Measurements from ENCODE around the gene MAG. TPM values are rescaled to one million over a fixed set of nuclear protein-coding genes. Genes with fewer than 3 reads are reported as not detected.

Gene MAG
- total and polyA plus RNA-seq, 10 of the 15 experiments (the other 5 are each of a cell fraction or from before 2014, with no cell fraction given), result 0.03 to 0.82 (median 0.17) TPM; not detected in 2

DNA sequence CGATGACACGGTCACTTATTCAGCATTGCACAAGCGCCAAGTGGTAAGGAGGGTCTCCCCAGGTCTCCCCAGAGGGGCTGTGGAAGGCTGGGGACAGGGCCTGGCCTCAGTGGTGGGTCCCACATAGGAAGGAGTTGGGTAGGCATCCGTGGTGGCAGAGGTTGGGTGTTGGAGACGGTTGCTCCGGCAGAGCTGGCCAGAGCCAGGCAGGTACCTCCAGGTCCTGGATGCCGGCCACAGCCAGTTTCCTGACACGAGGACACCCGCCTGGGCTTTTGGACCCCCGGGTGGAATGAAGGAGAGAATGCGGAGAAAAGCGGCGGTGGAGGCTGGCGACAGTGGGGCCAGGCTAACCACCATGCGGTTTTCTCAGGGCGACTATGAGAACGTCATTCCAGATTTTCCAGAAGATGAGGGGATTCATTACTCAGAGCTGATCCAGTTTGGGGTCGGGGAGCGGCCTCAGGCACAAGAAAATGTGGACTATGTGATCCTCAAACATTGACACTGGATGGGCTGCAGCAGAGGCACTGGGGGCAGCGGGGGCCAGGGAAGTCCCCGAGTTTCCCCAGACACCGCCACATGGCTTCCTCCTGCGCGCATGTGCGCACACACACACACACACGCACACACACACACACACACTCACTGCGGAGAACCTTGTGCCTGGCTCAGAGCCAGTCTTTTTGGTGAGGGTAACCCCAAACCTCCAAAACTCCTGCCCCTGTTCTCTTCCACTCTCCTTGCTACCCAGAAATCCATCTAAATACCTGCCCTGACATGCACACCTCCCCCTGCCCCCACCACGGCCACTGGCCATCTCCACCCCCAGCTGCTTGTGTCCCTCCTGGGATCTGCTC, 54.5 kb downstream of the MAG start (continued):
- TF ChIP-seq, protein P1, sequence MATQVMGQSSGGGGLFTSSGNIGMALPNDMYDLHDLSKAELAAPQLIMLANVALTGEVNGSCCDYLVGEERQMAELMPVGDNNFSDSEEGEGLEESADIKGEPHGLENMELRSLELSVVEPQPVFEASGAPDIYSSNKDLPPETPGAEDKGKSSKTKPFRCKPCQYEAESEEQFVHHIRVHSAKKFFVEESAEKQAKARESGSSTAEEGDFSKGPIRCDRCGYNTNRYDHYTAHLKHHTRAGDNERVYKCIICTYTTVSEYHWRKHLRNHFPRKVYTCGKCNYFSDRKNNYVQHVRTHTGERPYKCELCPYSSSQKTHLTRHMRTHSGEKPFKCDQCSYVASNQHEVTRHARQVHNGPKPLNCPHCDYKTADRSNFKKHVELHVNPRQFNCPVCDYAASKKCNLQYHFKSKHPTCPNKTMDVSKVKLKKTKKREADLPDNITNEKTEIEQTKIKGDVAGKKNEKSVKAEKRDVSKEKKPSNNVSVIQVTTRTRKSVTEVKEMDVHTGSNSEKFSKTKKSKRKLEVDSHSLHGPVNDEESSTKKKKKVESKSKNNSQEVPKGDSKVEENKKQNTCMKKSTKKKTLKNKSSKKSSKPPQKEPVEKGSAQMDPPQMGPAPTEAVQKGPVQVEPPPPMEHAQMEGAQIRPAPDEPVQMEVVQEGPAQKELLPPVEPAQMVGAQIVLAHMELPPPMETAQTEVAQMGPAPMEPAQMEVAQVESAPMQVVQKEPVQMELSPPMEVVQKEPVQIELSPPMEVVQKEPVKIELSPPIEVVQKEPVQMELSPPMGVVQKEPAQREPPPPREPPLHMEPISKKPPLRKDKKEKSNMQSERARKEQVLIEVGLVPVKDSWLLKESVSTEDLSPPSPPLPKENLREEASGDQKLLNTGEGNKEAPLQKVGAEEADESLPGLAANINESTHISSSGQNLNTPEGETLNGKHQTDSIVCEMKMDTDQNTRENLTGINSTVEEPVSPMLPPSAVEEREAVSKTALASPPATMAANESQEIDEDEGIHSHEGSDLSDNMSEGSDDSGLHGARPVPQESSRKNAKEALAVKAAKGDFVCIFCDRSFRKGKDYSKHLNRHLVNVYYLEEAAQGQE (IDR thresholded peaks at IDR 0.05; ENCODE audit: low read depth, low read length), result no peak
- TF ChIP-seq FOXK2 (IDR thresholded peaks at IDR 0.05) (no peak), YY1 (IDR thresholded peaks at IDR 0.05; ENCODE audit: low read depth, low read length) (peak; percentile 50; the same call in 1 of the 2 replicates), BCL11A (IDR thresholded peaks at IDR 0.05; ENCODE audit: low read depth, low read length) (peak; percentile 47; the same call in 1 of the 2 replicates), CHD1 (IDR thresholded peaks at IDR 0.05; ENCODE audit: low read depth, low read length) (no peak), BACH1 (IDR thresholded peaks at IDR 0.05; ENCODE audit: borderline replicate concordance) (peak; percentile 75), HDGF (IDR thresholded peaks at IDR 0.05) (peak; percentile 93), POU2F2 (IDR thresholded peaks at IDR 0.05; ENCODE audit: borderline replicate concordance, low read depth, low read length) (peak; percentile 87; the same call in 2 of the 3 replicates), BMI1 (IDR thresholded peaks at IDR 0.05; ENCODE audit: borderline replicate concordance) (peak; percentile 71), CBX3 (IDR thresholded peaks at IDR 0.05; ENCODE audit: borderline replicate concordance, low read depth) (no peak), EZH2 (IDR thresholded peaks at IDR 0.05; ENCODE audit: borderline replicate concordance, control insufficient read depth, low read depth, low read length) (no peak), WRNIP1 (IDR thresholded peaks at IDR 0.05; ENCODE audit: borderline replicate concordance, low read depth, low read length) (0 out of 2 replicates have a peak, but pooled peaks have one; percentile 27), CBFB (IDR thresholded peaks at IDR 0.05; ENCODE audit: low read depth) (peak; percentile 20; the same call in 1 of the 2 replicates), HDAC2 (IDR thresholded peaks at IDR 0.05) (no peak), RBBP5 (conservative IDR thresholded peaks at IDR 0.05) (no peak), SIN3A (IDR thresholded peaks at IDR 0.05; ENCODE audit: low read depth, low read length) (no peak), ZNF622 (IDR thresholded peaks at IDR 0.05) (no peak), IKZF2 (IDR thresholded peaks at IDR 0.05) (peak; percentile 91 to 97), ZBED1 (IDR thresholded peaks at IDR 0.05; ENCODE audit: borderline replicate concordance) (peak; percentile 77; the same call in 1 of the 2 replicates)
- TF ChIP-seq, protein P2, sequence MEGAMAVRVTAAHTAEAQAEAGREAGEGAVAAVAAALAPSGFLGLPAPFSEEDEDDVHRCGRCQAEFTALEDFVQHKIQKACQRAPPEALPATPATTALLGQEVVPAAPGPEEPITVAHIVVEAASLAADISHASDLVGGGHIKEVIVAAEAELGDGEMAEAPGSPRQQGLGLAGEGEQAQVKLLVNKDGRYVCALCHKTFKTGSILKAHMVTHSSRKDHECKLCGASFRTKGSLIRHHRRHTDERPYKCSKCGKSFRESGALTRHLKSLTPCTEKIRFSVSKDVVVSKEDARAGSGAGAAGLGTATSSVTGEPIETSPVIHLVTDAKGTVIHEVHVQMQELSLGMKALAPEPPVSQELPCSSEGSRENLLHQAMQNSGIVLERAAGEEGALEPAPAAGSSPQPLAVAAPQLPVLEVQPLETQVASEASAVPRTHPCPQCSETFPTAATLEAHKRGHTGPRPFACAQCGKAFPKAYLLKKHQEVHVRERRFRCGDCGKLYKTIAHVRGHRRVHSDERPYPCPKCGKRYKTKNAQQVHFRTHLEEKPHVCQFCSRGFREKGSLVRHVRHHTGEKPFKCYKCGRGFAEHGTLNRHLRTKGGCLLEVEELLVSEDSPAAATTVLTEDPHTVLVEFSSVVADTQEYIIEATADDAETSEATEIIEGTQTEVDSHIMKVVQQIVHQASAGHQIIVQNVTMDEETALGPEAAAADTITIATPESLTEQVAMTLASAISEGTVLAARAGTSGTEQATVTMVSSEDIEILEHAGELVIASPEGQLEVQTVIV (IDR thresholded peaks at IDR 0.05; ENCODE audit: borderline replicate concordance, partially characterized antibody), result no peak
- TF ChIP-seq, protein P3, sequence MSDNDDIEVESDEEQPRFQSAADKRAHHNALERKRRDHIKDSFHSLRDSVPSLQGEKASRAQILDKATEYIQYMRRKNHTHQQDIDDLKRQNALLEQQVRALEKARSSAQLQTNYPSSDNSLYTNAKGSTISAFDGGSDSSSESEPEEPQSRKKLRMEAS (IDR thresholded peaks at IDR 0.05; ENCODE audit: low read depth, low read length), result peak; percentile 76
- TF ChIP-seq, protein P4, sequence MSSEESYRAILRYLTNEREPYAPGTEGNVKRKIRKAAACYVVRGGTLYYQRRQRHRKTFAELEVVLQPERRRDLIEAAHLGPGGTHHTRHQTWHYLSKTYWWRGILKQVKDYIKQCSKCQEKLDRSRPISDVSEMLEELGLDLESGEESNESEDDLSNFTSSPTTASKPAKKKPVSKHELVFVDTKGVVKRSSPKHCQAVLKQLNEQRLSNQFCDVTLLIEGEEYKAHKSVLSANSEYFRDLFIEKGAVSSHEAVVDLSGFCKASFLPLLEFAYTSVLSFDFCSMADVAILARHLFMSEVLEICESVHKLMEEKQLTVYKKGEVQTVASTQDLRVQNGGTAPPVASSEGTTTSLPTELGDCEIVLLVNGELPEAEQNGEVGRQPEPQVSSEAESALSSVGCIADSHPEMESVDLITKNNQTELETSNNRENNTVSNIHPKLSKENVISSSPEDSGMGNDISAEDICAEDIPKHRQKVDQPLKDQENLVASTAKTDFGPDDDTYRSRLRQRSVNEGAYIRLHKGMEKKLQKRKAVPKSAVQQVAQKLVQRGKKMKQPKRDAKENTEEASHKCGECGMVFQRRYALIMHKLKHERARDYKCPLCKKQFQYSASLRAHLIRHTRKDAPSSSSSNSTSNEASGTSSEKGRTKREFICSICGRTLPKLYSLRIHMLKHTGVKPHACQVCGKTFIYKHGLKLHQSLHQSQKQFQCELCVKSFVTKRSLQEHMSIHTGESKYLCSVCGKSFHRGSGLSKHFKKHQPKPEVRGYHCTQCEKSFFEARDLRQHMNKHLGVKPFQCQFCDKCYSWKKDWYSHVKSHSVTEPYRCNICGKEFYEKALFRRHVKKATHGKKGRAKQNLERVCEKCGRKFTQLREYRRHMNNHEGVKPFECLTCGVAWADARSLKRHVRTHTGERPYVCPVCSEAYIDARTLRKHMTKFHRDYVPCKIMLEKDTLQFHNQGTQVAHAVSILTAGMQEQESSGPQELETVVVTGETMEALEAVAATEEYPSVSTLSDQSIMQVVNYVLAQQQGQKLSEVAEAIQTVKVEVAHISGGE (CRISPR knock-in tag; IDR thresholded peaks at IDR 0.05), result no peak

Data from GM12878 (cell line).